Measurements from ENCODE around the gene CILP2. TPM values are rescaled to one million over a fixed set of nuclear protein-coding genes. Genes with fewer than 3 reads are reported as not detected.

Gene CILP2
- polyA plus RNA-seq, 1 of the 3 experiments (the other 2 are of a cell fraction), result 1.9 TPM

DNA sequence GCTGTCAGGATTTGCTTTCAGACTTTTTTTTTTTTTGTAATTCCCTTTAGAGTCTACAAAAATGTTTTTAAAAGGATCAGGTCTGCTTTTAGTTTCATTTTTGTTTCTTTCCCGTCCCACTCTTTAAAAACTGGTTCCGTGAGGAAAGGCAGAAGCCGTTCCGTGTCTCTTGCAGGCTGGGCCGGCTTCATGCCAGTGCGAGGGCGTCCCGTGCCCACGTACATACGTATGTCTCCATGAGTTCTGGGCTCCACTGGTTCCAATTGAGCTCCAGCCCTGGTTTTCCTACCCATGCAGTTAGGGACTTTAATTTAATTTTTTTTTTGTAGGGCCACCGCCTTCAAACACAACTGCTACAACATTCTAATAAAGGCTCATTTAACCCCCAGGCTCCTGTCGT lies 31.5 kb upstream of the CILP2 start:
- 97% methylated on average over 12 of the region's 12 CpGs for WGBS (ENCODE audit: low lambda C conversion rate)
- POLR2A ChIA-PET, result interaction anchor here (1.1 kb wide), 1 partner anchor 9 kb away, joined by 3 read pairs; the partner anchor contains the start of gene NDUFA13
- H3K36me3 ChIP-seq (replicated peaks in 1 of 2; ENCODE audit: control insufficient read depth in 1 of 2, insufficient read depth in 2 of 2, low read length in 1 of 2), result peaks cover 14 to 51% of the 10 kb centered on the region in 2 experiments

More for the DNA sequence above, 31.5 kb upstream of the CILP2 start:
- no peak overlapping the region for H3K4me2 ChIP-seq
- no peaks in the 10 kb centered on the region for H3K9me3 ChIP-seq
- TF ChIP-seq EP300 (IDR thresholded peaks at IDR 0.05; ENCODE audit: borderline replicate concordance in 1 of 2, low read depth in 1 of 2, low read length in 1 of 2), result no peak
- TF ChIP-seq, protein P1, sequence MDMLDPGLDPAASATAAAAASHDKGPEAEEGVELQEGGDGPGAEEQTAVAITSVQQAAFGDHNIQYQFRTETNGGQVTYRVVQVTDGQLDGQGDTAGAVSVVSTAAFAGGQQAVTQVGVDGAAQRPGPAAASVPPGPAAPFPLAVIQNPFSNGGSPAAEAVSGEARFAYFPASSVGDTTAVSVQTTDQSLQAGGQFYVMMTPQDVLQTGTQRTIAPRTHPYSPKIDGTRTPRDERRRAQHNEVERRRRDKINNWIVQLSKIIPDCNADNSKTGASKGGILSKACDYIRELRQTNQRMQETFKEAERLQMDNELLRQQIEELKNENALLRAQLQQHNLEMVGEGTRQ (IDR thresholded peaks at IDR 0.05; ENCODE audit: borderline replicate concordance, low read depth, low read length), result no peak
- TF ChIP-seq RFX5 (IDR thresholded peaks at IDR 0.05; ENCODE audit: low read length), result no peak
- TF ChIP-seq RXRA (IDR thresholded peaks at IDR 0.05; ENCODE audit: borderline replicate concordance, low read depth), result no peak
- TF ChIP-seq, protein P2, sequence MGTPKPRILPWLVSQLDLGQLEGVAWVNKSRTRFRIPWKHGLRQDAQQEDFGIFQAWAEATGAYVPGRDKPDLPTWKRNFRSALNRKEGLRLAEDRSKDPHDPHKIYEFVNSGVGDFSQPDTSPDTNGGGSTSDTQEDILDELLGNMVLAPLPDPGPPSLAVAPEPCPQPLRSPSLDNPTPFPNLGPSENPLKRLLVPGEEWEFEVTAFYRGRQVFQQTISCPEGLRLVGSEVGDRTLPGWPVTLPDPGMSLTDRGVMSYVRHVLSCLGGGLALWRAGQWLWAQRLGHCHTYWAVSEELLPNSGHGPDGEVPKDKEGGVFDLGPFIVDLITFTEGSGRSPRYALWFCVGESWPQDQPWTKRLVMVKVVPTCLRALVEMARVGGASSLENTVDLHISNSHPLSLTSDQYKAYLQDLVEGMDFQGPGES (IDR thresholded peaks at IDR 0.05; ENCODE audit: low read depth, low read length), result no peak
- TF ChIP-seq, protein P3, sequence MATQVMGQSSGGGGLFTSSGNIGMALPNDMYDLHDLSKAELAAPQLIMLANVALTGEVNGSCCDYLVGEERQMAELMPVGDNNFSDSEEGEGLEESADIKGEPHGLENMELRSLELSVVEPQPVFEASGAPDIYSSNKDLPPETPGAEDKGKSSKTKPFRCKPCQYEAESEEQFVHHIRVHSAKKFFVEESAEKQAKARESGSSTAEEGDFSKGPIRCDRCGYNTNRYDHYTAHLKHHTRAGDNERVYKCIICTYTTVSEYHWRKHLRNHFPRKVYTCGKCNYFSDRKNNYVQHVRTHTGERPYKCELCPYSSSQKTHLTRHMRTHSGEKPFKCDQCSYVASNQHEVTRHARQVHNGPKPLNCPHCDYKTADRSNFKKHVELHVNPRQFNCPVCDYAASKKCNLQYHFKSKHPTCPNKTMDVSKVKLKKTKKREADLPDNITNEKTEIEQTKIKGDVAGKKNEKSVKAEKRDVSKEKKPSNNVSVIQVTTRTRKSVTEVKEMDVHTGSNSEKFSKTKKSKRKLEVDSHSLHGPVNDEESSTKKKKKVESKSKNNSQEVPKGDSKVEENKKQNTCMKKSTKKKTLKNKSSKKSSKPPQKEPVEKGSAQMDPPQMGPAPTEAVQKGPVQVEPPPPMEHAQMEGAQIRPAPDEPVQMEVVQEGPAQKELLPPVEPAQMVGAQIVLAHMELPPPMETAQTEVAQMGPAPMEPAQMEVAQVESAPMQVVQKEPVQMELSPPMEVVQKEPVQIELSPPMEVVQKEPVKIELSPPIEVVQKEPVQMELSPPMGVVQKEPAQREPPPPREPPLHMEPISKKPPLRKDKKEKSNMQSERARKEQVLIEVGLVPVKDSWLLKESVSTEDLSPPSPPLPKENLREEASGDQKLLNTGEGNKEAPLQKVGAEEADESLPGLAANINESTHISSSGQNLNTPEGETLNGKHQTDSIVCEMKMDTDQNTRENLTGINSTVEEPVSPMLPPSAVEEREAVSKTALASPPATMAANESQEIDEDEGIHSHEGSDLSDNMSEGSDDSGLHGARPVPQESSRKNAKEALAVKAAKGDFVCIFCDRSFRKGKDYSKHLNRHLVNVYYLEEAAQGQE (IDR thresholded peaks at IDR 0.05; ENCODE audit: low read depth, low read length), result no peak
- no peak for TF ChIP-seq GABPA (IDR thresholded peaks at IDR 0.05; ENCODE audit: low read depth)
- TF ChIP-seq, protein P4, sequence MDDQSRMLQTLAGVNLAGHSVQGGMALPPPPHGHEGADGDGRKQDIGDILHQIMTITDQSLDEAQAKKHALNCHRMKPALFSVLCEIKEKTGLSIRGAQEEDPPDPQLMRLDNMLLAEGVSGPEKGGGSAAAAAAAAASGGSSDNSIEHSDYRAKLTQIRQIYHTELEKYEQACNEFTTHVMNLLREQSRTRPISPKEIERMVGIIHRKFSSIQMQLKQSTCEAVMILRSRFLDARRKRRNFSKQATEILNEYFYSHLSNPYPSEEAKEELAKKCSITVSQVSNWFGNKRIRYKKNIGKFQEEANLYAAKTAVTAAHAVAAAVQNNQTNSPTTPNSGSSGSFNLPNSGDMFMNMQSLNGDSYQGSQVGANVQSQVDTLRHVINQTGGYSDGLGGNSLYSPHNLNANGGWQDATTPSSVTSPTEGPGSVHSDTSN (IDR thresholded peaks at IDR 0.05), result no peak
- TF ChIP-seq JUND (IDR thresholded peaks at IDR 0.05), result no peak
- TF ChIP-seq FOXJ3 (CRISPR knock-in tag; IDR thresholded peaks at IDR 0.05), result no peak
- TF ChIP-seq GATA2 (CRISPR knock-in tag; IDR thresholded peaks at IDR 0.05), result no peak
- TF ChIP-seq NFIC (IDR thresholded peaks at IDR 0.05; ENCODE audit: borderline replicate concordance), result no peak
- TF ChIP-seq, protein P5, sequence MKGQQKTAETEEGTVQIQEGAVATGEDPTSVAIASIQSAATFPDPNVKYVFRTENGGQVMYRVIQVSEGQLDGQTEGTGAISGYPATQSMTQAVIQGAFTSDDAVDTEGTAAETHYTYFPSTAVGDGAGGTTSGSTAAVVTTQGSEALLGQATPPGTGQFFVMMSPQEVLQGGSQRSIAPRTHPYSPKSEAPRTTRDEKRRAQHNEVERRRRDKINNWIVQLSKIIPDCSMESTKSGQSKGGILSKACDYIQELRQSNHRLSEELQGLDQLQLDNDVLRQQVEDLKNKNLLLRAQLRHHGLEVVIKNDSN (IDR thresholded peaks at IDR 0.05; ENCODE audit: borderline replicate concordance, low read depth), result no peak
- H3K4me1 ChIP-seq (ENCODE audit: control insufficient read depth in 1 of 2, insufficient read depth in 2 of 2, low read depth in 1 of 2, low read length in 1 of 2), result no peaks in the 10 kb centered on the region
- no peak overlapping the region for H2AFZ ChIP-seq (ENCODE audit: low read depth)
- CTCF ChIA-PET, result no interaction called here
- no peaks in the 10 kb centered on the region for H3F3A ChIP-seq (replicated peaks; ENCODE audit: insufficient read depth)
- no peak overlapping the region for H3K4me3 ChIP-seq (ENCODE audit: low read depth in 2 of 2, low read length in 1 of 2)
- no peaks in the 10 kb centered on the region for H3K27me3 ChIP-seq (ENCODE audit: insufficient read depth)
- H3K27ac ChIP-seq (ENCODE audit: low read depth in 2 of 2, low read length in 1 of 2), result no peak overlapping the region
- no peak overlapping the region for H3K9ac ChIP-seq
- no peaks in the 10 kb centered on the region for H3K9me2 ChIP-seq
- DNase-seq, result no peak
- H4K20me1 ChIP-seq (ENCODE audit: insufficient read depth), result no peaks in the 10 kb centered on the region
- H3K79me2 ChIP-seq (ENCODE audit: insufficient read depth), result no peaks in the 10 kb centered on the region
